Endothelial cell of umbilical vein (primary cell): ENCODE measurements around the gene CNTN6. TPM values are rescaled to one million over a fixed set of nuclear protein-coding genes. Genes with fewer than 3 reads are reported as not detected.

ENCODE experiments used
- BruUV-seq: library from RNA; stranded (reverse); fragments of 400-500 nt; replicated peaks from 2 replicates; lab custom pipeline; 2021; lab: Mats Ljungman, UMichigan
- CTCF ChIA-PET: fragments of 300-600, 350-600 bp; sonication (Branson Sonifier 250); formaldehyde crosslinking; loops from one replicate; lab custom pipeline; 2021; ENCODE audit warnings: antibody characterized with exemption, inconsistent platforms; lab: Charles Lee
- POLR2A ChIA-PET: fragments of 300-600, 350-600 bp; sonication (Branson Sonifier 250); formaldehyde crosslinking; loops from one replicate; lab custom pipeline; 2021; ENCODE audit warnings: antibody characterized with exemption, inconsistent platforms; lab: Charles Lee
- DNase-seq: peaks from one replicate; pipeline ENCODE4 v3.0.0-alpha.2; 2011; ENCODE audit warnings: low read depth, low spot score
- FAIRE-seq: peaks from 2 replicates; lab custom pipeline; 2011; peaks lifted over from hg19 to GRCh38; lab: Jason Lieb, UNC
- H2AFZ ChIP-seq: 2 replicates; pipeline ENCODE4 v1.6.0; 2012; ENCODE audit warnings: low read depth, low read length, control low read depth, inconsistent platforms
- H3K27ac ChIP-seq: 2 replicates; pipeline ENCODE4 v1.5.1; 2011; ENCODE audit warnings: low read depth, mild to moderate bottlenecking, control low read depth, low read length, moderate library complexity; ENCODE audit not compliant: insufficient read depth
- H3K27me3 ChIP-seq, 2 experiments: 2 replicates each; pipeline versions ENCODE4 v1.6.0 to v1.6.1; 2011; ENCODE audit warnings: low read length in 2 of 2, mixed read lengths in 1 of 2; ENCODE audit not compliant: control insufficient read depth in 2 of 2, insufficient read depth in 2 of 2
- H3K36me3 ChIP-seq, 2 experiments: 2 replicates in 1 of 2; 3 replicates in 1 of 2; pipeline ENCODE4 v1.5.1; 2011; ENCODE audit warnings: low read length in 2 of 2, mild to moderate bottlenecking in 1 of 2, moderate library complexity in 1 of 2; ENCODE audit not compliant: control insufficient read depth in 2 of 2, insufficient read depth in 2 of 2; ENCODE audit errors: extremely low read depth in 1 of 2
- H3K4me1 ChIP-seq: 3 replicates; pipeline ENCODE4 v1.5.1; 2011; ENCODE audit warnings: mild to moderate bottlenecking, low read length; ENCODE audit not compliant: control insufficient read depth, insufficient read depth; ENCODE audit errors: extremely low read depth
- H3K4me2 ChIP-seq: 2 replicates; pipeline ENCODE4 v1.6.1; 2011; ENCODE audit warnings: low read length, control low read depth, mixed read lengths; ENCODE audit not compliant: insufficient read depth
- H3K4me3 ChIP-seq, 3 experiments: fragments of 200-600 bp in 1 of 3; sonication (generic), shearing (Covaris generic) in 1 of 3; replicated peaks in 1 of 3; 2 replicates each; pipeline ENCODE4 v1.5.1; 2011 to 2016; ENCODE audit warnings: control low read depth in 3 of 3, low read length in 3 of 3, mild to moderate bottlenecking in 2 of 3, inconsistent platforms in 1 of 3, low read depth in 1 of 3, moderate library complexity in 1 of 3; ENCODE audit not compliant: insufficient read depth in 1 of 3
- H3K79me2 ChIP-seq: 2 replicates; pipeline ENCODE4 v1.6.0; 2012; ENCODE audit warnings: low read length, inconsistent platforms; ENCODE audit not compliant: control insufficient read depth, insufficient read depth
- H3K9ac ChIP-seq: replicated peaks from 2 replicates; pipeline ENCODE3; 2011; ENCODE audit warnings: low read length, control low read depth; ENCODE audit not compliant: insufficient read depth; ENCODE audit errors: extremely low read depth
- H3K9me1 ChIP-seq: replicated peaks from 3 replicates; pipeline ENCODE4 v1.6.0; 2011; ENCODE audit warnings: mild to moderate bottlenecking, low read length; ENCODE audit not compliant: control insufficient read depth, insufficient read depth; ENCODE audit errors: extremely low read depth
- H3K9me3 ChIP-seq: replicated peaks from 2 replicates; pipeline ENCODE4 v1.5.1; 2012; ENCODE audit warnings: low read length, inconsistent platforms; ENCODE audit not compliant: control insufficient read depth, insufficient read depth
- H4K20me1 ChIP-seq: replicated peaks from 2 replicates; pipeline ENCODE3; 2011; ENCODE audit warnings: mild to moderate bottlenecking, low read length; ENCODE audit not compliant: control insufficient read depth, insufficient read depth; ENCODE audit errors: extremely low read depth
- EZH2 ChIP-seq: IDR thresholded peaks from 2 replicates; pipeline ENCODE4 v1.6.1; 2012; ENCODE audit warnings: borderline replicate concordance, low read depth, mild to moderate bottlenecking, moderate library complexity, low read length, inconsistent platforms; ENCODE audit not compliant: severe bottlenecking
- JUN ChIP-seq: IDR thresholded peaks from 2 replicates; pipeline ENCODE4 v1.6.1; 2011; ENCODE audit warnings: borderline replicate concordance, low read depth; ENCODE audit not compliant: insufficient read length, insufficient read depth
- MYC ChIP-seq: IDR thresholded peaks from one replicate; pipeline ENCODE4 v1.6.1; 2011; ENCODE audit warnings: mild to moderate bottlenecking, low read depth, low read length
- POLR2A ChIP-seq: IDR thresholded peaks from 2 replicates; pipeline ENCODE4 v1.6.1; 2012; ENCODE audit warnings: low read depth, mild to moderate bottlenecking, control low read depth, low read length
- dilution Hi-C: fragments of 300-500 bp; cut with MboI; formaldehyde crosslinking; loops from one replicate; pipeline ENCODE4 v1.15.0; 2019; ENCODE audit warnings: low sequenced_read_pairs; ENCODE audit not compliant: extremely low pct_ligation_motif_present
- intact Hi-C: fragments of 100-400 bp; cut with micrococcal nuclease; formaldehyde crosslinking; loops from one replicate; pipeline ENCODE4 v1.10.0; 2022
- polyA plus RNA-seq, 4 experiments: library from polyadenylated mRNA; depleted of rRNA in 3 of 4; stranded (reverse) in 3 of 4; unstranded in 1 of 4; fragments of >200 nt; gene quantifications; 2 replicates each; pipeline versions ENCODE4 v1.2.1 to v1.2.3, GENCODE V29; 2011 to 2012; ENCODE audit warnings: missing spikeins in 1 of 4
- total RNA-seq: library from RNA; stranded (reverse); gene quantifications from 2 replicates; pipeline ENCODE4 v1.2.3, GENCODE V29; 2021
- TF ChIP-seq, protein P1 (sequence below): IDR thresholded peaks from 2 replicates; pipeline ENCODE4 v1.6.1; 2011; ENCODE audit not compliant: insufficient read depth, insufficient read length
- TF ChIP-seq, protein P2 (sequence below), 2 donors: IDR thresholded peaks; 1 replicate in 1 of 2; 2 replicates in 1 of 2; pipeline ENCODE4 v1.5.1; 2011; ENCODE audit warnings: low read length in 2 of 2, mild to moderate bottlenecking in 2 of 2, moderate library complexity in 2 of 2, control low read depth in 1 of 2, inconsistent platforms in 1 of 2, low read depth in 1 of 2; ENCODE audit not compliant: insufficient read depth in 1 of 2; ENCODE audit errors: extremely low read depth in 1 of 2

The CNTN6 gene
- total and polyA plus RNA-seq, 2 donors (not counting 3 experiments of a cell fraction or from before 2014, with no cell fraction given): not detected

DNA sequence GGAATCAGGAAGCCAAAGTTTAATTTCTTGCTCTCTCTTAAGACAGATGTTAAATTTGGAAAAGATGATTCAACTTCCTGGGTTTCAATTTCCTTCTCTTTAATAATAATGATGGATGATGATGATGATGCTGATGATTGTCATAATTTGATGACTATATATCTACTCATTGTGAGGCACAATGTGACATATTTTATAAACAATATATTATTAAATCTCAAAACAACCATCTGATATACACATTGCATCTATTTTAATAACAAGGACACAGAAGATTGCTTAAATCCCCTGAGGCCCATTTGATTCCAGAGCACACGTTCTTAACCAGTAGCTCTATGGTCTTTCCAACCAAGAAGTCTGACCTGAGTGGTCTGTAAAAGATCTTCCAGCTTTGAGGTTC, 124.0 kb downstream of the CNTN6 start:
- H3K27ac ChIP-seq: no peak overlapping the region
- no peak for FAIRE-seq
- BruUV-seq: no TSS peak

DNA sequence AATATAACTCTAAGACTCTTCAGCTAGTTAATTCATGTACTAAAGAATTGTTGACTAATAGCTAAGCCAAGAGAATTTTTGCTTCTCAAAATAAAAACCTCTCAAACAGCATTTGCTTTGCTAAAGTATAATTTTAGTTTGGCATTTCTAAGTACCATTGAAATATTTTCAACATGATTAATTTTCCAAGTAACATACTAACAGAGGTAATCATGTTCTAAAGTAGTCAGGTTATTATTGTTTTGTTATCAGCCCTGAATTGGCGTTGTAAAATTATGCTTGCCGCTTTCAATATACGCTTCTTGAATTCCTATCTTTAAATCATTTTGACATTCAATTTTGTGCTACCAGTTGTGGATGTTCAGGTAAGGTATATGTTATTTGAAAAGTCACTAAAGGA, 134.3 kb downstream of the CNTN6 start:
- no peaks in the 10 kb centered on the region for H3K9me3 ChIP-seq
- H4K20me1 ChIP-seq: no peaks in the 10 kb centered on the region
- no peak for FAIRE-seq
- ChIA-PET CTCF (no interaction called here), POLR2A (no interaction called here)
- intact Hi-C loops (no loop called here), dilution Hi-C loops (no loop called here)
- no peak overlapping the region for H3K4me2 ChIP-seq
- H3K9ac ChIP-seq: no peak overlapping the region
- BruUV-seq: no TSS peak
- H3K27ac ChIP-seq: no peak overlapping the region
- H3K9me1 ChIP-seq: no peaks in the 10 kb centered on the region
- H3K4me3 ChIP-seq: no peak overlapping the region
- no peaks in the 10 kb centered on the region for H3K36me3 ChIP-seq
- no peaks in the 10 kb centered on the region for H3K4me1 ChIP-seq
- TF ChIP-seq, protein P1, sequence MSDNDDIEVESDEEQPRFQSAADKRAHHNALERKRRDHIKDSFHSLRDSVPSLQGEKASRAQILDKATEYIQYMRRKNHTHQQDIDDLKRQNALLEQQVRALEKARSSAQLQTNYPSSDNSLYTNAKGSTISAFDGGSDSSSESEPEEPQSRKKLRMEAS: no peak
- TF ChIP-seq, protein P2, sequence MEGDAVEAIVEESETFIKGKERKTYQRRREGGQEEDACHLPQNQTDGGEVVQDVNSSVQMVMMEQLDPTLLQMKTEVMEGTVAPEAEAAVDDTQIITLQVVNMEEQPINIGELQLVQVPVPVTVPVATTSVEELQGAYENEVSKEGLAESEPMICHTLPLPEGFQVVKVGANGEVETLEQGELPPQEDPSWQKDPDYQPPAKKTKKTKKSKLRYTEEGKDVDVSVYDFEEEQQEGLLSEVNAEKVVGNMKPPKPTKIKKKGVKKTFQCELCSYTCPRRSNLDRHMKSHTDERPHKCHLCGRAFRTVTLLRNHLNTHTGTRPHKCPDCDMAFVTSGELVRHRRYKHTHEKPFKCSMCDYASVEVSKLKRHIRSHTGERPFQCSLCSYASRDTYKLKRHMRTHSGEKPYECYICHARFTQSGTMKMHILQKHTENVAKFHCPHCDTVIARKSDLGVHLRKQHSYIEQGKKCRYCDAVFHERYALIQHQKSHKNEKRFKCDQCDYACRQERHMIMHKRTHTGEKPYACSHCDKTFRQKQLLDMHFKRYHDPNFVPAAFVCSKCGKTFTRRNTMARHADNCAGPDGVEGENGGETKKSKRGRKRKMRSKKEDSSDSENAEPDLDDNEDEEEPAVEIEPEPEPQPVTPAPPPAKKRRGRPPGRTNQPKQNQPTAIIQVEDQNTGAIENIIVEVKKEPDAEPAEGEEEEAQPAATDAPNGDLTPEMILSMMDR (IDR thresholded peaks at IDR 0.05; ENCODE audit: extremely low read depth in 1 of 2, insufficient read depth in 1 of 2, low read depth in 1 of 2, low read length in 2 of 2): no peak
- TF ChIP-seq EZH2 (no peak), POLR2A (no peak), MYC (no peak), JUN (no peak)
- H3K27me3 ChIP-seq: no peaks in the 10 kb centered on the region
- DNase-seq: no peak
- H2AFZ ChIP-seq: no peak overlapping the region
- H3K79me2 ChIP-seq: no peaks in the 10 kb centered on the region

More for the DNA sequence above, 124.0 kb downstream of the CNTN6 start:
- Histone ChIP-seq H3K79me2 (no peaks in the 10 kb centered on the region), H2AFZ (no peak overlapping the region), H3K4me1 (no peaks in the 10 kb centered on the region), H3K9ac (no peak overlapping the region), H3K27me3 (no peaks in the 10 kb centered on the region), H3K4me2 (no peak overlapping the region), H3K36me3 (no peaks in the 10 kb centered on the region), H3K4me3 (no peak overlapping the region), H3K9me1 (no peaks in the 10 kb centered on the region), H3K9me3 (peaks cover 3% of the 10 kb centered on the region), H4K20me1 (no peaks in the 10 kb centered on the region)
- TF ChIP-seq JUN: no peak
- no peak for DNase-seq
- intact Hi-C loops (no loop called here), dilution Hi-C loops (no loop called here)
- POLR2A ChIA-PET: no interaction called here
- CTCF ChIA-PET: no interaction called here
